Stimulated activated naive CD8-positive, alpha-beta T cell treated with anti-CD3 and anti-CD28 coated beads, Interleukin-15, amount 100 ng/mL, for 72 hours (primary cell): ENCODE measurements around the gene CFAP161.
A peak's percentile ranks its signal among the peaks of the same experiment; 100 is the strongest.

Experiments used
- ATAC-seq: fragments of 150-1000 bp; cut with Tn5 transposase; 2 replicates; pipeline ENCODE4 v1.10.0; 2021; ENCODE audit warnings: mild to moderate bottlenecking, moderate library complexity
- DNase-seq, 2 donors: peaks; one replicate each; pipeline ENCODE4 v3.0.0; 2021 to 2022
- H3K27ac Mint-ChIP-seq, 2 donors: one replicate each; pipeline ENCODE4 v1.8.0; 2022; ENCODE audit warnings: mild to moderate bottlenecking in 2 of 2, mixed read lengths in 2 of 2, moderate library complexity in 2 of 2
- H3K27me3 Mint-ChIP-seq: one replicate; pipeline ENCODE4 v1.8.0; 2022; ENCODE audit warnings: mixed read lengths
- H3K4me1 Mint-ChIP-seq: one replicate; pipeline ENCODE4 v1.8.0; 2022; ENCODE audit warnings: mild to moderate bottlenecking, mixed read lengths
- H3K4me3 Mint-ChIP-seq, 2 donors: one replicate each; pipeline ENCODE4 v1.8.0; 2022; ENCODE audit warnings: mild to moderate bottlenecking in 2 of 2, mixed read lengths in 2 of 2, moderate library complexity in 1 of 2
- H3K9me3 Mint-ChIP-seq, 2 donors: one replicate each; pipeline ENCODE4 v1.8.0; 2022; ENCODE audit warnings: mixed read lengths in 2 of 2

The CFAP161 gene

DNA sequence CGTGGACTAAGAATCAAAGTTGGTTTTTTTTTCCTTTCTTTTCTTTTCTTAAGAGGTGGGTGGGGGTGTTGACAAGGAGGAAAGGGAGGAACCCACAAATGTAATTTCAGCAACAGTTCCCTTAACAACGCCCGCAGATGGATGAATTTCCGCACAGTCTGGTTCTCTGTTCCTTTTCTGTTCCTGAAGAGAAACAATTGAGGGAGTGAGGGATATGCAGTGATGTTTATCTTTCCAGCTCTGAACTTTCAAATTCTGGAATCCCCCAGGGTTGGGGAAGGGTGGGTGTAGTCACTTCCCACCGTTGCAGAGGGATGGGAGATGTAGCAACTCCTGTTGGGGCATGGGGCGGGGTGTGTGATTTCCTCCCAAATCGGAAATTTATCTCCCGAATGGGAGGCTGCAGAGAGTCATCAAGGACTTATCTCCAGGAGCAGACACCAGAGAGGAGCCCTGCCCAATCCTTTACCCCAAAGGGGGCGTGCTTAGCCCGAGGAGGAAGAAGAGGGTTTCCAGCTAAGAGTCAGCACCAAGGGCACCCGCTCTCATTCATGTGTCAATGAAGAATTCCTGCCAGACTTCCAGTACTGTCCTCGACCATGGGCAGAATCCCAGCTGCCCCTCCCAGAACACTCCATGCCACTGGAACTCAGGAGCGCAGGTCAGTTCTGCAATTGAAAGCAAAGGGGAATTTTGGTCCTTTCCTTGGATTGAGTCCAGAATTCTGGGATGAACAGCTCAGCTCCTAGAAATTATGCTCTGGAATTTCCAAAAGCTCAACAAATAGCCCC, 35.0 kb upstream of the CFAP161 start:
- Mint-ChIP-seq H3K27ac (no peak overlapping the region), H3K4me1 (peaks cover 16% of the 10 kb centered on the region), H3K4me3 (no peak overlapping the region), H3K27me3 (peaks cover 58% of the 10 kb centered on the region), H3K9me3 (no peaks in the 10 kb centered on the region)
- no peak for DNase-seq
- ATAC-seq: no peak

DNA sequence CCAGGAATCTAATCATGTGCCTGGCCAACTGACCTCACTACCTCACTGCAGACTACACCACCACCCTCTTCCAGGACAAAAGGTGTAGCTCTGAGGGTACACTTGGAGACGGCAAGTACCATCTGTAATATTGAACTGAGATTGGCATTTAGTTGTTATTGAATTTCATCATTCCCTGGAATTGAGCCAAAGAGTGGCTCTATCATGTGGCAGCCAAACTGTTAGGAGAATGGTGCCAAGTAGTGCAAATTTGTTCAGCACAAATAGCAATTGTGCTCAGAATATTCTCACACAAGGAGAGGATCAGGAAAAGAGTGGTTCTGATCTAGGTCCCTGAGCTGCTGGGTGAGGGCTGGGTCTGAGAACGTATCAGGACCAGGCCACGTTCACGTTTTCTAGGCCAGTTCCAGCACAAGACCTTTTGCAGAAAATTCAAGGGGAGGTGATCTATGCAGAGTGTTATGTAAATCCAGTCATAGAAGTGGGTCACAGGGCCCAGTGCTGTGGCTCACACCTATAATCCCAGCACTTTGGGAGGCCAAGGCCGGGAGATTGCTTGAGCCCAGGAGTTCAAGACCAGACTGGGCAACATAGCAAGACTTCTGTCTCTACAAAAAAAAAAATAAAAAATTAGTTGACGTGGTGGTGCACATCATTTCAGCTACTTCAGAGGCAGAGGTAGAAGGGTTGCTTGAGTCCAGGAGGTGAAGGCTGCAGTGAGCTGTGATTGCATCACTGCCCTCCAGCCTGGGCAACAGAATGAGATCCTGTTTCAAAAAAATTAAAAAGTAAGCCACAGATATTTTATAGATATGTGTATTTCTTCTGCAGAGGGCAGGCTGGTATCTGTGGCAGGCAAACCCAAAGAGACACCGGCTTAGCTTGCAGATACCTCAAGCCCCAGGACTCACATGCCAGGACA, 31.9 kb upstream of the CFAP161 start:
- no peak for ATAC-seq
- Mint-ChIP-seq H3K27me3 (peaks cover 51% of the 10 kb centered on the region), H3K4me3 (no peak overlapping the region), H3K27ac (no peak overlapping the region), H3K9me3 (no peaks in the 10 kb centered on the region), H3K4me1 (peaks cover 16% of the 10 kb centered on the region)
- no peak for DNase-seq

DNA sequence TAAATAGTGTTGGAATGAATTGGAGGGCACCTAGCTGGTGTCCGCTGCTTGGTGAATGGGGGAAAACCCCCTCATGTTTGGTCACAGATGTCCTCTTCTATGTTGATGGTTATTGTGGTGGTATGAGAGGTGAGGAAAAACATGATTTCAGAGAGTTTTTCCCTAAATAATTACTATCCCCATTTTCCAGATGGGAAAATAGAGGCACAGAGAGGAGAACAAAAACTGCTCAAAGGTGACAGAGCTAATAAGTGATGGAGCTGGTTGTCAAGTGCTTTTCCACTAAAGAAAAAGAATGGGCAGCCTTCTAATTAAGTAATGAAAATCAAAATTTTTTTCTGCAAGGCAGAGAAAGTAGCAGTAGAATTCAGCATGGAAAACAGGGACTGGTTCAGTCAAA, 30.2 kb upstream of the CFAP161 start:
- Mint-ChIP-seq H3K9me3 (no peaks in the 10 kb centered on the region), H3K27me3 (peaks cover 34% of the 10 kb centered on the region), H3K4me3 (no peak overlapping the region), H3K27ac (no peak overlapping the region), H3K4me1 (peaks cover 5% of the 10 kb centered on the region)
- ATAC-seq (no peak), DNase-seq (no peak)

DNA sequence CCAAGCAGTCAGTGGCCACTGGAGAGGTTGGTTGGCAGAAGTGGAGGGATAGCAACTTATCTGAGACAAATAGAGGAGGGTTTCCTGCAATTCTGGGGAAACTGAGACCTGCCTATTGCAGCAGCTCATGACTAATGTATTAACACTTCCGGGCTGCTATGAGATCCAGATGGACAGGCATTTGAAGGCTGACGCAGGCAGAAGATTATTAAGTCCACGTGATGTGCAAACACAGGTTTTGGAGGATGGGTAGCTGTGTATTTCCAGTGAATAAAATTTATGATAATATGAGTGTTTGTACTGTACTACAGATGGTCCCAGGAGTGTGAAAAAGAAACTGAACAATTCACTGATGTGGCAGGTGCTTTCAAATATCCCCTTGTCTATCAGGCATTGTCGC, 28.5 kb upstream of the CFAP161 start:
- H3K4me3 Mint-ChIP-seq: no peak overlapping the region
- H3K27ac Mint-ChIP-seq: no peak overlapping the region
- no peak for ATAC-seq
- no peaks in the 10 kb centered on the region for H3K9me3 Mint-ChIP-seq
- H3K4me1 Mint-ChIP-seq: no peaks in the 10 kb centered on the region
- H3K27me3 Mint-ChIP-seq: peaks cover 31% of the 10 kb centered on the region
- no peak for DNase-seq

DNA sequence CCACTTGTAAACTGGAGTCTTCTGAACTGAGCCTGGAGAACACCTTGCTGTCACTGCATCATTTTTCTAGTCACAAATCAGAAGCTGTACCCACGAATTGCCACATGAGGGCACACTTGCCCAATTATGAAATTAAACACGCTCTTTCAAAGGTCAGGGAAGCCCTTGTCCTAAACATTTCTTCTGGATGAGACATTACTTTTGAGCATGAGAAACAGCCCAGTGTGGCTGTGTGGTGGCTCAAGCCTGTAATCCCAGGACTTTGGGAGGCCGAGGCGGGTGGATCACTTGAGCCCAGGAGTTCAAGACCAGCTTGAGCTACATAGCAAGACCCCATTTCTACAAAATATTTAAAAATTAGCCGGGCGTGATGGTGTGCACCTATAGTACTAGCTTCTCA, 27.5 kb upstream of the CFAP161 start:
- H3K9me3 Mint-ChIP-seq: no peaks in the 10 kb centered on the region

DNA sequence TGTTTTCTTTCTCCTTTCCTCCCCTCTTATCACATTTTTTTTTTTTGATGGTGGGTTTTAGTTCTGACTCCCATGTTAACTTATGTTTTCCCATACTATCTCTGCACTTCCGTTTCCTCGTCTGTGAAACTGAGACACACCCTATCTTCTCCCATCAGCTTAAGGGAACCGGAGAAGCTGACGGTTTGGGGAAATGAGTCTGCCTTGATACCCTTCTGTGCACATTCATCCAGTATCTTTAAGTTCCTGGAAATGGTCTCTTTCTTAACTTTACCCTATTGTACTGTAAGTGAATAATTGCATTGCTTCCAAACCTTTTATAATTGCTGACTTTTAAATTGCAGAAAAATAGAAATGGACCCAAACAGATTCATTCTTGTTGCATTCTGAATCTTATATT, 26.2 kb upstream of the CFAP161 start:
- H3K4me1 Mint-ChIP-seq: peaks cover 8% of the 10 kb centered on the region
- H3K27ac Mint-ChIP-seq: peak overlapping the region in 1 of 2 donors; percentile 43
- ATAC-seq: no peak
- H3K9me3 Mint-ChIP-seq: no peaks in the 10 kb centered on the region
- no peak for DNase-seq
- H3K27me3 Mint-ChIP-seq: peaks cover 28% of the 10 kb centered on the region
- no peak overlapping the region for H3K4me3 Mint-ChIP-seq

More for the DNA sequence above, 27.5 kb upstream of the CFAP161 start:
- peaks cover 28% of the 10 kb centered on the region for H3K27me3 Mint-ChIP-seq
- no peak overlapping the region for H3K4me3 Mint-ChIP-seq
- H3K27ac Mint-ChIP-seq: no peak overlapping the region
- ATAC-seq (peak; percentile 54), DNase-seq (peak; percentile 33 to 43)
- peaks cover 6% of the 10 kb centered on the region for H3K4me1 Mint-ChIP-seq

DNA sequence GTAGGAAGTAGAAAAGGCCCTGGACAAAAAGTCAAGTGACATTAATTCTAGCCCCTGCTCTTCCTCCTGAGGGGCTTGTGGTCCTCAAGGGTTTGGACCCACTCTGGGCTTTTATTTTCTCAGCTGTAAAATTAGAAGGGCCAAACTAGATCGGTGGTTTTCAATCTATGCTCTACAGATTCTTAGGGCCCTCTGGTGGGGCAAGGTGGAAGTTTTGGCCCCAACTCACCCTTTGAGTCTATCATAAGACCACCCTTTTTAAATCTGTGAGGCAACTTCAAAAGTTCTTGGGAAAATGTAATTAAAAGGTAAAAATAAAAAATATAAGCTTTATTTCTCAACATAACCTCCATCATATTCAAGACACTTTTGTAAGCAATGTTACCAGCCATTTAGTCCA, 25.6 kb upstream of the CFAP161 start:
- Mint-ChIP-seq H3K4me1 (peaks cover 8% of the 10 kb centered on the region), H3K27me3 (peaks cover 28% of the 10 kb centered on the region), H3K9me3 (no peaks in the 10 kb centered on the region), H3K4me3 (no peak overlapping the region), H3K27ac (no peak overlapping the region)
- ATAC-seq: peak; percentile 61
- no peak for DNase-seq

DNA sequence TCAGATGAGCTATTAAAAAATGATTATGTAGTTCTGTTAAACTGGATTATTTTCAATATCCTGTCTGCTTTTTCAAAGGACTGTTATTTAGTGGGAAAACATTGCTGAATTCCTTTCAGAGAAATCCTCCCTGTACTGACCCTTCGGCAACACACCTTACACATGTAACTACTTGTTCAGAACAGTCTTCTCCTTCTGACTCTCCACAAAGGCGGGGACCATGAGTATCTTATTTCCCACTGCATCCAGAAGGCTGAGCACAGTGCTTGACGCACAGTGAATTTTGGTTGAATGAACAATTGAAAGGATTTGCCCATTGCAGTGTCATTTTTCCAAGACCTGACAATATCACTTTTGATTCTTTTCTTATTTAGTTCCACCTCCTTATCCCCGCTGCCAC, 23.1 kb upstream of the CFAP161 start:
- no peak for DNase-seq
- no peaks in the 10 kb centered on the region for H3K9me3 Mint-ChIP-seq
- no peak overlapping the region for H3K27ac Mint-ChIP-seq
- ATAC-seq: no peak
- H3K27me3 Mint-ChIP-seq: peaks cover 24% of the 10 kb centered on the region
- H3K4me3 Mint-ChIP-seq: no peak overlapping the region
- peaks cover 8% of the 10 kb centered on the region for H3K4me1 Mint-ChIP-seq

DNA sequence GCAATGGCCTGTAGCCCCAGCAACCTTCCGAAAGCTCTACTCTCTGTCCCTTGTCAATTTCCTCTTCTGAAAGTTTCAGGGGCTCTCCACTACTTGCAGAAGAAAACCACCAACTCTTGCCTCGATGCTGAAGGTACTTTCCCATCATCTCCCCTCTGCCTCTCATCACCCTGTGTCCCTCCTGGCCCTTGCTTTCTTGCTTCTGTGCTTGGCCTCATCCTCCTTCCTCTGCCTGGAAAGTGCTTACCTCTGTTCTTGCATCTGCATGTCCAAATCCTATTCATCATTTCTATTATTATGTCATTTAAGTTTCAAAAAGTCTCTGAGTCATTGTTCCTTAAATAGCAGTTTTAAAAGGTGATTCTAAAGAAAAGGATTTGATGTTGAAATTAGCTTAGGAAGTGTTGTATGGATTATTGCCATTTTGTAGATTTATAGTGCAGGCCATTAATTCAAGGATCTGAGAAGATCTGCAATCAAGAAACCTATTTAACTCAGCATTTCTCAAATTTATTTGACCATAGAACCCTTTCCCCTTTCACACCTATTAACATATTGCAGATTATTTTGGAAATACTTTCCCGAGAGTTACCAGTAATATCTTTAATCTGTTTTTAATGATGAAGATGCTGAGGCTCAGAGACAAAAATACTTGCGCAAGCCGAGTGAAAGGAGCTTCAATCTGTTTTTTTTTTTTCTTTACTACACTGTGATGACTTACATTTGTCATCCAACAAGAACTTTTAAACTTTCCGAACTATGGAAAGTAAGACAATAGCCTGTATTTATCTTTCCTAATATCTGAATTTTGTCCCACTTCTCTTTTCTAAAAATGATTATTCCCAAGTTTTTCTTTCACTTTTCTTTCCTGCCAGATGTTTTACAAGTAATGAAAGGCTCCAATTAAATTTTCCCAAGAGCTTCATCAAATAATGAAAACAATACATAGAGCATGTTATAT, 22.3 kb upstream of the CFAP161 start:
- H3K27me3 Mint-ChIP-seq: peaks cover 21% of the 10 kb centered on the region
- no peaks in the 10 kb centered on the region for H3K9me3 Mint-ChIP-seq
- H3K27ac Mint-ChIP-seq: no peak overlapping the region
- no peak overlapping the region for H3K4me3 Mint-ChIP-seq
- ATAC-seq (peak; percentile 93), DNase-seq (peak in 1 of 2 donors; percentile 30)
- peaks cover 8% of the 10 kb centered on the region for H3K4me1 Mint-ChIP-seq

DNA sequence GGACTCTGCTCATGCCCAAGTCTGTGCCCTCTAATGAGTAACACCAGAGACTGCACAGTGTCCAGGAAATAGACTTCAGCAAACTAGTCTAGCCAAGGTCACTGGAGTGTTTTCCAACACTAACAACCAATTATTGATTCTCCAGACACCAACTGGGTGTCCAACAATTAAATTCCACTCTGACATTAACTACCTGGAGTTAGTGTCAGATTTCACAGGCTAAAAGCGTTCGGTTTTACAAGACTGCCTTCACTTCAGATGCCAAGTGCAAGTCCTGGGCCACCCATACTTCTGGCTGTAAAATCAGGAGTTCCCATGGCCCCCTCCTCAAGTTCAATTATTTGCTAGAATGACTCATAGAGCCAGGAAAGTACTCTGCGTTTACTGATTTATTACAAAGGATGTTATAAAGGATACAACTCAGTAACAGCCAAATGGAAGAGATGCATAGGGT, 20.8 kb upstream of the CFAP161 start:
- Mint-ChIP-seq H3K9me3 (no peaks in the 10 kb centered on the region), H3K4me3 (no peak overlapping the region), H3K4me1 (peaks cover 8% of the 10 kb centered on the region), H3K27ac (no peak overlapping the region), H3K27me3 (peaks cover 30% of the 10 kb centered on the region)
- ATAC-seq (no peak), DNase-seq (no peak)

DNA sequence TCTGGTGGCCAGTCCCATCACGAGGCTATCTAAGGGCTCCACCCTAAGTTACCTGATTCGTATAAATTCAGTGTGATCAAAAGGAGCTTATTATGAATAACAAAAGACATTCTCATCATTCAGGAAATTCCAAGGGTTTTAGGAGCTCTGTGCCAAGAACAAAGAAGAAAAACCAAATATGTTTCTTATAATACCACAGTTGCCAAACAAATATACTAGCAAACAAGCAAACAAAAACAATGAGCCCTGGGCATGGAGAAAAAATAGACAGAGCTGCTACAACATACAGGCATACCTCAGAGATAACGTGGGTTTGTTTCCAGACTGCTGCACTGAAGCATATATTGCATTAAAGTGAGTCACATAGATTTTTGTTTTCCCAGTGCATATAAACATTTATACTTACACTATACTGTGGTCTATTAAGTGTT, 20.2 kb upstream of the CFAP161 start:
- no peak for DNase-seq
- Mint-ChIP-seq H3K27me3 (peaks cover 30% of the 10 kb centered on the region), H3K27ac (no peak overlapping the region)

DNA sequence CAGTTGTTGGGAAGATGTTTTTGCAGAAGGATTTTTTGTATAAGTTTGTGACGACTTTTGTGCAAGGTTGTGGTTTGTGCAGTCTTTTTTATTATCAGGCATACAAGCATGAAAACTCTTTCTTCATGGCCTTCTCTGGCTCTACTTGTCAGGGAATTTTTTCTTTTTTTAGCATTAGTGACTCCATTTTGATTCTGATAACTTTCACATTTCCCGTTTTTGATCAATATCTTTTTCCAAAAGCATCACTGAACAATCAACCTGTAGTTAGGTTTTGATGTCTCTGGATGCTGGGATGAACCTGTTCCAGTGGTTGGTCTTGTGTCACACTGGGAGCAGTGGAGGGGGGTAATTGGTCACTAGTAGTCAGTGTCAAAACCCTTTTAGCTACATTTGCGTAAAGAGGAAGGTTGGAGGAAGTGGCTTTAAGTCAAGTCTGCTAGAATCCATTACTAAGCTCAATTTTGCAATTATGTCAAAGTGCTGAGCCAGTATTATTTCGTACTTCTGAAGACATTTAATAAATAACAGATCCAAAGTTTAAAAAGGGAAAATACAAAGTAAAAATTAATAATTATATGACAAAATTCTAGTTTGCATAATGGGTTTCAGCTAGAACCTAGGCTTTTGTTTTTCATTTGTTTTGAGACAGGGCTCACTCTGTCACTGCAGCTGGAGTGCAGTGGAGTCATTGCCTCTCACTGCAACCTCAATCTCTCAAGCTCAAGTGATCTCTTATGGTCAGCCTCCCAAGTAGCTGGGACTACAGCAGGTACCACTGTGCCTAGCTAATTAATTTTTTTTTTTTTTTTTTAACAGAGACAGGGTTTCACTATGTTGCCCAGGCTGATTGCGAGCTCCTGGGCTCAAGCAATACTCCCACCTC, 18.8 kb upstream of the CFAP161 start:
- Mint-ChIP-seq H3K9me3 (no peaks in the 10 kb centered on the region), H3K27me3 (peaks cover 30% of the 10 kb centered on the region), H3K4me1 (peaks cover 8% of the 10 kb centered on the region), H3K27ac (no peak overlapping the region), H3K4me3 (no peak overlapping the region)
- DNase-seq (no peak), ATAC-seq (no peak)

More for the DNA sequence above, 20.2 kb upstream of the CFAP161 start:
- no peak overlapping the region for H3K4me3 Mint-ChIP-seq
- no peak for ATAC-seq
- peaks cover 8% of the 10 kb centered on the region for H3K4me1 Mint-ChIP-seq
- no peaks in the 10 kb centered on the region for H3K9me3 Mint-ChIP-seq

DNA sequence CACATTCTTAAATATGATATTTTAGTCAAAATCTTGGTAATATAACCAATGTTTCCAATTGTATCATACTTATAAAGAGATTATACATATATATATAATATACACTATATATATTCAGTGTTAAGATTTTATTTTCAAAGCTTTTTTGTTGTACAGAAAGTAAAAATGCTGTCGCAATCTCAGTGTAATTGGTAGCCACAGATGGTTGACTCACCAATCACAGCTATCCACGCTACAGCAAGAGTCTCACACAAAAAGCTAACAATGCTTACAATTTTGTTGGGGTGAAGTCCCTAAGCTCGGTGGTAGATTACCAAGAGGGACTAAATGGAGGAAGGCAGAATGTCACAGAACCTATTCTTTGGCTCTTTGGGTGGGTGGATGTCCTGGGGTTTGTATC, 16.9 kb upstream of the CFAP161 start:
- Mint-ChIP-seq H3K27me3 (peaks cover 31% of the 10 kb centered on the region), H3K9me3 (no peaks in the 10 kb centered on the region), H3K27ac (no peak overlapping the region), H3K4me1 (no peaks in the 10 kb centered on the region), H3K4me3 (no peak overlapping the region)
- no peak for DNase-seq
- ATAC-seq: no peak

DNA sequence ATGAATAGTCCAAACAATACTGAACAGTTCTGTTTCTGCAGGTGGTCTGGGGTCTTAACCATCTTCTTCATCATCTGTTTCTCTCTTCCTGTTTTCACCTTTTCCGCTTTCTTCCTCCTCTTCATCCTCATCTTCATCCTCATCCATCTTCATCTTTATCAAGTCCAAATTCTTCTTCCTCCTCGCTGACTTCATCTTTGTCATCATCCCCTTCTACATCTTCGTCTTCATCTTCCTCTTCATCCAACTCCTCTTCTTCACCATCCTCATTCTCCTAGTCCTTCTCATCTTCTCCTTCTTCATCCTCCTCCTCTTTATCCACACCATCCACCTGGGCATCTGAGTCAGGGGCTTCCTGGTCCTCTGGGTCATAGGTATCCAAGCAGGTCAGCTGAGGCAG, 16.5 kb upstream of the CFAP161 start:
- Mint-ChIP-seq H3K9me3 (no peaks in the 10 kb centered on the region), H3K4me3 (no peak overlapping the region), H3K4me1 (no peaks in the 10 kb centered on the region), H3K27me3 (peaks cover 35% of the 10 kb centered on the region), H3K27ac (no peak overlapping the region)
- ATAC-seq (no peak), DNase-seq (no peak)
